GM12872 (cell line): Measurements from ENCODE around the gene NECAB2.

Experiments used
- TF ChIP-seq, protein P1 (sequence below): IDR thresholded peaks from 3 replicates; pipeline ENCODE4 v1.5.1; 2011; ENCODE audit warnings: low read depth, mild to moderate bottlenecking, low read length, moderate library complexity; ENCODE audit not compliant: insufficient read depth

NECAB2 gene

GRCh38 chr16:83981799-83982198, 13.8 kb downstream of the NECAB2 start:
- TF ChIP-seq, protein P1, sequence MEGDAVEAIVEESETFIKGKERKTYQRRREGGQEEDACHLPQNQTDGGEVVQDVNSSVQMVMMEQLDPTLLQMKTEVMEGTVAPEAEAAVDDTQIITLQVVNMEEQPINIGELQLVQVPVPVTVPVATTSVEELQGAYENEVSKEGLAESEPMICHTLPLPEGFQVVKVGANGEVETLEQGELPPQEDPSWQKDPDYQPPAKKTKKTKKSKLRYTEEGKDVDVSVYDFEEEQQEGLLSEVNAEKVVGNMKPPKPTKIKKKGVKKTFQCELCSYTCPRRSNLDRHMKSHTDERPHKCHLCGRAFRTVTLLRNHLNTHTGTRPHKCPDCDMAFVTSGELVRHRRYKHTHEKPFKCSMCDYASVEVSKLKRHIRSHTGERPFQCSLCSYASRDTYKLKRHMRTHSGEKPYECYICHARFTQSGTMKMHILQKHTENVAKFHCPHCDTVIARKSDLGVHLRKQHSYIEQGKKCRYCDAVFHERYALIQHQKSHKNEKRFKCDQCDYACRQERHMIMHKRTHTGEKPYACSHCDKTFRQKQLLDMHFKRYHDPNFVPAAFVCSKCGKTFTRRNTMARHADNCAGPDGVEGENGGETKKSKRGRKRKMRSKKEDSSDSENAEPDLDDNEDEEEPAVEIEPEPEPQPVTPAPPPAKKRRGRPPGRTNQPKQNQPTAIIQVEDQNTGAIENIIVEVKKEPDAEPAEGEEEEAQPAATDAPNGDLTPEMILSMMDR, result no peak

DNA sequence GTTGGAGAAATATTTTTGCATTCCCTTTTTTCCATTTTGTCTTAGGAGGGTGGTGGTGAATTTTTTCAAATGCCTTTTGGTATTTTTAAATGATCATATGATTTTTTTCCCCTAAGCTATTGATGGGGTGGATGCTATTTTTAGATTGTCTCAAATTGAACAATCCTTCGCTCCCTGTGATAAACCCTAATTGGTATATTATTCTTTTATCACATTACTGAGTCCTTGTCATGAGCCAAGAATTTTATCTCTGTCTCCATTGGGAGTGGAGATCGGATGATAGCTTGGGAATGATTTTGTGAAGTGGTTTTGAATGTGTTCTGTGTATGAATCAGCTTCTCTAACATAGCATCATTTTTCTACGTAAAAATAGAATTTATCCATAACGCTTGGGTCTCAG, 15.4 kb downstream of the NECAB2 start:
- TF ChIP-seq, protein P1, result no peak

GRCh38 chr16:83989300-83989699, 21.3 kb downstream of the NECAB2 start:
- TF ChIP-seq, protein P1, result no peak

- TF ChIP-seq, protein P1, result no peak
Measured at GRCh38 chr16:83990492-83990891, 22.4 kb downstream of the NECAB2 start.

GRCh38 chr16:83992624-83993023, 24.6 kb downstream of the NECAB2 start:
- TF ChIP-seq, protein P1, result no peak

- TF ChIP-seq, protein P1, result no peak
Measured at GRCh38 chr16:83994087-83994486, 26.0 kb downstream of the NECAB2 start.

GRCh38 chr16:83994703-83995102, 26.7 kb downstream of the NECAB2 start:
- TF ChIP-seq, protein P1, result no peak

GRCh38 chr16:83995754-83996153, 27.7 kb downstream of the NECAB2 start:
- TF ChIP-seq, protein P1, result no peak
